RWPE2 (cell line): ENCODE results near the gene ASB4.

Experiments
- ATAC-seq: fragments of 200-7000 bp; cut with Tn5 transposase; 3 replicates; pipeline ENCODE4 v1.9.1; 2021; ENCODE audit warnings: low read depth
- DNase-seq: peaks from one replicate; pipeline ENCODE4 v3.0.0-alpha.2; 2020; ENCODE audit warnings: low spot score
- H3K27ac ChIP-seq: fragments of 450-650 bp; 2 replicates; pipeline ENCODE4 v1.5.1; 2017; ENCODE audit warnings: mild to moderate bottlenecking; ENCODE audit not compliant: poor library complexity, severe bottlenecking
- H3K27me3 ChIP-seq: fragments of 250-450 bp; sonication (Bioruptor Pico); 2 replicates; pipeline ENCODE4 v1.5.1; 2021; ENCODE audit warnings: mild to moderate bottlenecking, moderate library complexity; ENCODE audit not compliant: insufficient read depth, poor library complexity, severe bottlenecking
- H3K36me3 ChIP-seq: fragments of 250-450 bp; sonication (Bioruptor Pico); 2 replicates; pipeline ENCODE4 v1.5.1; 2020; ENCODE audit warnings: low read depth, mild to moderate bottlenecking, moderate library complexity
- H3K4me1 ChIP-seq: fragments of 250-450 bp; sonication (Bioruptor Pico); 2 replicates; pipeline ENCODE4 v1.5.1; 2021; ENCODE audit warnings: mild to moderate bottlenecking, moderate library complexity; ENCODE audit not compliant: insufficient read depth, poor library complexity, severe bottlenecking
- H3K4me3 ChIP-seq: fragments of 250-450 bp; sonication (Bioruptor Pico); 2 replicates; pipeline ENCODE4 v1.5.1; 2021; ENCODE audit warnings: mild to moderate bottlenecking, moderate library complexity; ENCODE audit not compliant: severe bottlenecking
- H3K9me3 ChIP-seq: fragments of 250-450 bp; sonication (Bioruptor Pico); 2 replicates; pipeline ENCODE4 v1.5.1; 2021; ENCODE audit warnings: mild to moderate bottlenecking, moderate library complexity; ENCODE audit not compliant: severe bottlenecking
- TF ChIP-seq, protein P1 (sequence below): fragments of 450-650 bp; IDR thresholded peaks from one replicate; pipeline ENCODE4 v1.5.1; 2017; ENCODE audit warnings: mild to moderate bottlenecking, moderate library complexity; ENCODE audit not compliant: poor library complexity, severe bottlenecking

The ASB4 gene

DNA sequence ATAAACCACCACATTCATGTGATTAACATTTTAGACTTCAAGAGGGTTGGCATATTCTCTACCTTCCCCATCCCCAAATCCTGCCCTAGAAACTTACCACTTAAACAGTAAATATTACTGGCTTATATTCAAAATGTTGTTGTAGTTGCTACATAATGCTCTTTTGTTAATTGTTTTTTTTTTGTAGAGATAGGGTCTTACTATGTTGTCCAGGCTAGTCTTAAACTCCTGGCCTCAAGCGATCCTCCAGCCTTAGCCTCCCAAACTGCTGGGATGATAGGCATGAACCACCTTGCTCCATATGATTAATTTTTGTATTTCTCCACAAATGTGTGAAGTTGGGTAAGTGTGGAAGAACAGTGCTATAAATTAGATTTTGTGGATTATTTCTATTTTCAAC lies 104.0 kb downstream of the ASB4 start:
- Histone ChIP-seq H3K4me3 (no peak overlapping the region), H3K27ac (no peak overlapping the region), H3K27me3 (peaks cover under 1% of the 10 kb centered on the region), H3K36me3 (no peaks in the 10 kb centered on the region), H3K4me1 (no peaks in the 10 kb centered on the region), H3K9me3 (no peaks in the 10 kb centered on the region)
- TF ChIP-seq, protein P1, sequence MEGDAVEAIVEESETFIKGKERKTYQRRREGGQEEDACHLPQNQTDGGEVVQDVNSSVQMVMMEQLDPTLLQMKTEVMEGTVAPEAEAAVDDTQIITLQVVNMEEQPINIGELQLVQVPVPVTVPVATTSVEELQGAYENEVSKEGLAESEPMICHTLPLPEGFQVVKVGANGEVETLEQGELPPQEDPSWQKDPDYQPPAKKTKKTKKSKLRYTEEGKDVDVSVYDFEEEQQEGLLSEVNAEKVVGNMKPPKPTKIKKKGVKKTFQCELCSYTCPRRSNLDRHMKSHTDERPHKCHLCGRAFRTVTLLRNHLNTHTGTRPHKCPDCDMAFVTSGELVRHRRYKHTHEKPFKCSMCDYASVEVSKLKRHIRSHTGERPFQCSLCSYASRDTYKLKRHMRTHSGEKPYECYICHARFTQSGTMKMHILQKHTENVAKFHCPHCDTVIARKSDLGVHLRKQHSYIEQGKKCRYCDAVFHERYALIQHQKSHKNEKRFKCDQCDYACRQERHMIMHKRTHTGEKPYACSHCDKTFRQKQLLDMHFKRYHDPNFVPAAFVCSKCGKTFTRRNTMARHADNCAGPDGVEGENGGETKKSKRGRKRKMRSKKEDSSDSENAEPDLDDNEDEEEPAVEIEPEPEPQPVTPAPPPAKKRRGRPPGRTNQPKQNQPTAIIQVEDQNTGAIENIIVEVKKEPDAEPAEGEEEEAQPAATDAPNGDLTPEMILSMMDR, result no peak
- ATAC-seq (no peak), DNase-seq (no peak)
